Amygdala (tissue), 56 donors: ENCODE results near the gene BCL2L13.
A peak's percentile ranks its signal among the peaks of the same experiment; 100 is the strongest.

Experiments used
- DNase-seq, 56 donors: peaks; one replicate each; lab custom pipeline; 2025; lab: John Stamatoyannopoulos, UW

Gene BCL2L13

GRCh38 chr22:17774926-17775685 lies 136.5 kb downstream of the BCL2L13 start:
- no peak for DNase-seq

- DNase-seq: no peak
Observed at GRCh38 chr22:17775781-17776465, 137.4 kb downstream of the BCL2L13 start.

GRCh38 chr22:17777005-17777716 lies 138.6 kb downstream of the BCL2L13 start:
- peak in 1 of 56 donors; percentile 6 for DNase-seq

- no peak for DNase-seq
Observed at GRCh38 chr22:17777717-17778044, 139.1 kb downstream of the BCL2L13 start.

GRCh38 chr22:17778412-17778976 lies 139.9 kb downstream of the BCL2L13 start:
- no peak for DNase-seq

- DNase-seq: no peak
Observed at GRCh38 chr22:17779286-17780115, 140.9 kb downstream of the BCL2L13 start.

GRCh38 chr22:17780116-17780740 lies 141.7 kb downstream of the BCL2L13 start:
- no peak for DNase-seq
